ENCODE measurements around the gene ARRDC2.

The ARRDC2 gene

GRCh38 chr19:18007917-18008673 is at the start of gene ARRDC2:
TSS of gene ARRDC2 (plus strand) at chr19:18008170. CDS start at chr19:18008311, 141 bp downstream.
- peak; percentile 91 for TF ChIP-seq ZBTB7A (IDR thresholded peaks at IDR 0.05; ENCODE audit: low read depth)
- peak; percentile 56; the same call in 1 of the 2 replicates for TF ChIP-seq CREB1 (IDR thresholded peaks at IDR 0.05; ENCODE audit: low read depth)
- no peak for TF ChIP-seq RAD21 (IDR thresholded peaks at IDR 0.05; ENCODE audit: low read depth)
- TF ChIP-seq REST (IDR thresholded peaks at IDR 0.05; ENCODE audit: low read depth) = no peak
- TF ChIP-seq YY1 (IDR thresholded peaks at IDR 0.05; ENCODE audit: low read depth) = no peak
- no peak for TF ChIP-seq EP300 (IDR thresholded peaks at IDR 0.05; ENCODE audit: borderline replicate concordance)
- TF ChIP-seq EGR1 (IDR thresholded peaks at IDR 0.05) = no peak
- no peak for TF ChIP-seq NFIC (IDR thresholded peaks at IDR 0.05)
- TF ChIP-seq CEBPB (IDR thresholded peaks at IDR 0.05) = no peak
- TF ChIP-seq MAX (IDR thresholded peaks at IDR 0.05) = peak; percentile 34

GRCh38 chr19:17963936-17964691 is 43.9 kb upstream of the ARRDC2 start:
- TF ChIP-seq TCF12 (IDR thresholded peaks at IDR 0.05; ENCODE audit: low read depth) (no peak), RAD21 (IDR thresholded peaks at IDR 0.05; ENCODE audit: low read depth) (no peak), REST (IDR thresholded peaks at IDR 0.05; ENCODE audit: low read depth) (no peak), NFIC (IDR thresholded peaks at IDR 0.05) (no peak), CREB1 (IDR thresholded peaks at IDR 0.05; ENCODE audit: low read depth) (no peak), FOXM1 (IDR thresholded peaks at IDR 0.05; ENCODE audit: borderline replicate concordance, low read depth) (no peak), USF1 (IDR thresholded peaks at IDR 0.05) (no peak), YY1 (IDR thresholded peaks at IDR 0.05; ENCODE audit: low read depth) (no peak), TEAD4 (IDR thresholded peaks at IDR 0.05) (no peak), MAX (IDR thresholded peaks at IDR 0.05) (no peak), TAF1 (IDR thresholded peaks at IDR 0.05; ENCODE audit: low read depth) (no peak), ZBTB7A (IDR thresholded peaks at IDR 0.05; ENCODE audit: low read depth) (no peak), CEBPB (IDR thresholded peaks at IDR 0.05) (no peak), EP300 (IDR thresholded peaks at IDR 0.05; ENCODE audit: borderline replicate concordance) (no peak)

- TF ChIP-seq MAX (IDR thresholded peaks at IDR 0.05) = no peak
- no peak for TF ChIP-seq REST (IDR thresholded peaks at IDR 0.05; ENCODE audit: low read depth)
- no peak for TF ChIP-seq TAF1 (IDR thresholded peaks at IDR 0.05; ENCODE audit: low read depth)
- no peak for TF ChIP-seq NFIC (IDR thresholded peaks at IDR 0.05)
These were observed 42.4 kb upstream of the ARRDC2 start for GRCh38 chr19:17965370-17966128.

GRCh38 chr19:17966129-17966483 is 41.9 kb upstream of the ARRDC2 start:
- TF ChIP-seq FOXM1 (IDR thresholded peaks at IDR 0.05; ENCODE audit: borderline replicate concordance, low read depth) (no peak), CREB1 (IDR thresholded peaks at IDR 0.05; ENCODE audit: low read depth) (no peak), EGR1 (IDR thresholded peaks at IDR 0.05) (no peak), TEAD4 (IDR thresholded peaks at IDR 0.05) (no peak), REST (IDR thresholded peaks at IDR 0.05; ENCODE audit: low read depth) (no peak), MAX (IDR thresholded peaks at IDR 0.05) (no peak), TAF1 (IDR thresholded peaks at IDR 0.05; ENCODE audit: low read depth) (no peak), ZBTB7A (IDR thresholded peaks at IDR 0.05; ENCODE audit: low read depth) (no peak), TCF12 (IDR thresholded peaks at IDR 0.05; ENCODE audit: low read depth) (no peak), USF1 (IDR thresholded peaks at IDR 0.05) (no peak), EP300 (IDR thresholded peaks at IDR 0.05; ENCODE audit: borderline replicate concordance) (no peak), RAD21 (IDR thresholded peaks at IDR 0.05; ENCODE audit: low read depth) (no peak), YY1 (IDR thresholded peaks at IDR 0.05; ENCODE audit: low read depth) (no peak), NFIC (IDR thresholded peaks at IDR 0.05) (no peak), CEBPB (IDR thresholded peaks at IDR 0.05) (no peak)

Data from Ishikawa (cell line).